Activated CD4-positive, alpha-beta T cell treated with anti-CD3 and anti-CD28 coated beads for 4 hours (primary cell): ENCODE measurements around the gene LZIC.

ENCODE experiments used
- DNase-seq, 2 donors: peaks; one replicate each; pipeline ENCODE4 v3.0.0-alpha.2; 2020

Gene LZIC

GRCh38 chr1:9883585-9884449 lies 59.4 kb downstream of the LZIC start:
- DNase-seq, result no peak

- DNase-seq, result no peak
These were observed 60.3 kb downstream of the LZIC start for GRCh38 chr1:9882945-9883303.

GRCh38 chr1:9882296-9882944 lies 60.8 kb downstream of the LZIC start:
- no peak for DNase-seq

- no peak for DNase-seq
These were observed 61.3 kb downstream of the LZIC start for GRCh38 chr1:9881838-9882249.
